Measurements from ENCODE around the gene DLL4.
A peak's percentile ranks its signal among the peaks of the same experiment; 100 is the strongest.

DLL4 gene

GRCh38 chr15:40925863-40926658 lies 3.1 kb upstream of the DLL4 start:
- TF ChIP-seq JUND (IDR thresholded peaks at IDR 0.05; ENCODE audit: low read depth): no peak
- in situ Hi-C loops (cut with HindIII; ENCODE audit: low pct_unique_long_range_greater_than_20kb, low sequenced_read_pairs): no loop called here
- DNase-seq (ENCODE audit: low read depth in 1 of 2, low spot score in 1 of 2): no peak

- no peak for DNase-seq (ENCODE audit: low read depth in 1 of 2, low spot score in 1 of 2)
- TF ChIP-seq JUND (IDR thresholded peaks at IDR 0.05; ENCODE audit: low read depth): no peak
- in situ Hi-C loops (cut with HindIII; ENCODE audit: low pct_unique_long_range_greater_than_20kb, low sequenced_read_pairs): no loop called here
Observed at GRCh38 chr15:40926659-40927494, 2.3 kb upstream of the DLL4 start.

- in situ Hi-C loops (cut with HindIII; ENCODE audit: low pct_unique_long_range_greater_than_20kb, low sequenced_read_pairs): no loop called here
- TF ChIP-seq JUND (IDR thresholded peaks at IDR 0.05; ENCODE audit: low read depth): no peak
- DNase-seq (ENCODE audit: low read depth in 1 of 2, low spot score in 1 of 2): no peak
Observed at GRCh38 chr15:40927495-40927872, 1.7 kb upstream of the DLL4 start.

- in situ Hi-C loops (cut with HindIII; ENCODE audit: low pct_unique_long_range_greater_than_20kb, low sequenced_read_pairs): no loop called here
- no peak for TF ChIP-seq JUND (IDR thresholded peaks at IDR 0.05; ENCODE audit: low read depth)
- DNase-seq (ENCODE audit: low read depth in 1 of 2, low spot score in 1 of 2): no peak
Observed at GRCh38 chr15:40927873-40928806, 1.0 kb upstream of the DLL4 start.

GRCh38 chr15:40929660-40930429 lies 705 bp downstream of the DLL4 start:
- no peak for TF ChIP-seq JUND (IDR thresholded peaks at IDR 0.05; ENCODE audit: low read depth)
- DNase-seq (ENCODE audit: low read depth in 1 of 2, low spot score in 1 of 2): peak in 1 of 2 experiments; percentile 55
- in situ Hi-C loops (cut with HindIII; ENCODE audit: low pct_unique_long_range_greater_than_20kb, low sequenced_read_pairs): no loop called here

- in situ Hi-C loops (cut with HindIII; ENCODE audit: low pct_unique_long_range_greater_than_20kb, low sequenced_read_pairs): no loop called here
- DNase-seq (ENCODE audit: low read depth in 1 of 2, low spot score in 1 of 2): peak in 1 of 2 experiments; percentile 57
- TF ChIP-seq JUND (IDR thresholded peaks at IDR 0.05; ENCODE audit: low read depth): no peak
Observed at GRCh38 chr15:40930430-40931299, 1.5 kb downstream of the DLL4 start.

GRCh38 chr15:40931300-40932142 lies 2.4 kb downstream of the DLL4 start:
- no peak for TF ChIP-seq JUND (IDR thresholded peaks at IDR 0.05; ENCODE audit: low read depth)
- DNase-seq (ENCODE audit: low read depth in 1 of 2, low spot score in 1 of 2): peak in 1 of 2 experiments; percentile 57
- in situ Hi-C loops (cut with HindIII; ENCODE audit: low pct_unique_long_range_greater_than_20kb, low sequenced_read_pairs): no loop called here

- no peak for TF ChIP-seq JUND (IDR thresholded peaks at IDR 0.05; ENCODE audit: low read depth)
- in situ Hi-C loops (cut with HindIII; ENCODE audit: low pct_unique_long_range_greater_than_20kb, low sequenced_read_pairs): no loop called here
- DNase-seq (ENCODE audit: low read depth in 1 of 2, low spot score in 1 of 2): no peak
Observed at GRCh38 chr15:40932156-40932555, 3.0 kb downstream of the DLL4 start.

- TF ChIP-seq JUND (IDR thresholded peaks at IDR 0.05; ENCODE audit: low read depth): no peak
- DNase-seq (ENCODE audit: low read depth in 1 of 2, low spot score in 1 of 2): no peak
- in situ Hi-C loops (cut with HindIII; ENCODE audit: low pct_unique_long_range_greater_than_20kb, low sequenced_read_pairs): no loop called here
Observed at GRCh38 chr15:40932649-40933516, 3.7 kb downstream of the DLL4 start.

Data from T47D (cell line).